Natural killer cell (primary cell): ENCODE data around the gene CNTN2. TPM values are rescaled to one million over a fixed set of nuclear protein-coding genes. Genes with fewer than 3 reads are reported as not detected.

Experiments
- ATAC-seq, 3 donors: fragments of 150-1000 bp in 2 of 3; fragments of 200-7000 bp in 1 of 3; cut with Tn5 transposase; 1 replicate in 1 of 3; 2 replicates in 2 of 3; pipeline ENCODE4 v1.10.0; 2021; ENCODE audit warnings: mild to moderate bottlenecking in 2 of 3, moderate library complexity in 2 of 3
- DNase-seq, 2 donors: peaks; one replicate each; pipeline versions ENCODE4 v3.0.0 to v3.0.0-alpha.2; 2013 to 2021; ENCODE audit warnings: mixed read lengths in 1 of 2
- H3K27ac ChIP-seq: one replicate; pipeline ENCODE4 v1.5.1; 2013; ENCODE audit warnings: mild to moderate bottlenecking, low read length
- H3K27me3 ChIP-seq: one replicate; pipeline ENCODE4 v1.6.1; 2013; ENCODE audit warnings: low read length; ENCODE audit not compliant: control insufficient read depth, insufficient read depth
- H3K36me3 ChIP-seq: one replicate; pipeline ENCODE4 v1.6.1; 2013; ENCODE audit warnings: low read length; ENCODE audit not compliant: control insufficient read depth, insufficient read depth
- H3K4me1 ChIP-seq: one replicate; pipeline ENCODE4 v1.6.1; 2013; ENCODE audit warnings: low read length; ENCODE audit not compliant: control insufficient read depth, insufficient read depth
- H3K4me3 ChIP-seq: one replicate; pipeline ENCODE4 v1.5.1; 2013; ENCODE audit warnings: low read length
- H3K9me3 ChIP-seq: one replicate; pipeline ENCODE4 v1.6.1; 2013; ENCODE audit warnings: low read length; ENCODE audit not compliant: control insufficient read depth, insufficient read depth
- H3K27ac Mint-ChIP-seq, 2 donors: one replicate each; pipeline ENCODE4 v1.8.0; 2022; ENCODE audit warnings: mild to moderate bottlenecking in 2 of 2, mixed read lengths in 2 of 2, moderate library complexity in 1 of 2
- H3K27me3 Mint-ChIP-seq, 2 donors: one replicate each; pipeline ENCODE4 v1.8.0; 2022; ENCODE audit warnings: low read depth in 2 of 2, mixed read lengths in 2 of 2
- H3K36me3 Mint-ChIP-seq: one replicate; pipeline ENCODE4 v1.8.0; 2022; ENCODE audit warnings: mixed read lengths
- H3K4me1 Mint-ChIP-seq, 2 donors: one replicate each; pipeline ENCODE4 v1.8.0; 2022; ENCODE audit warnings: mixed read lengths in 2 of 2
- H3K4me3 Mint-ChIP-seq: one replicate; pipeline ENCODE4 v1.8.0; 2022; ENCODE audit warnings: mild to moderate bottlenecking, moderate library complexity, mixed read lengths
- H3K9me3 Mint-ChIP-seq, 2 donors: one replicate each; pipeline ENCODE4 v1.8.0; 2022; ENCODE audit warnings: mixed read lengths in 2 of 2
- CTCF ChIP-seq: fragments of 200-600 bp; IDR thresholded peaks from one replicate; pipeline ENCODE4 v1.8.0; 2022; ENCODE audit warnings: antibody characterized with exemption
- WGBS: methylation state at CpG from one replicate; pipeline ENCODE4 v1.1.7; 2013; ENCODE audit warnings: missing lambda C conversion rate; ENCODE audit not compliant: insufficient coverage; 5-methylcytosine and 5-hydroxymethylcytosine counted together
- intact Hi-C: fragments of 100-400 bp; cut with micrococcal nuclease; formaldehyde crosslinking; loops from one replicate; pipeline ENCODE4 v1.14.2; 2022
- total RNA-seq, 4 donors: library from RNA; stranded (reverse); fragments of 120-200 nt in 1 of 4; gene quantifications; one replicate each; pipeline versions ENCODE4 v1.2.3 to v1.2.4, GENCODE V29; 2013 to 2022

The CNTN2 gene
- total RNA-seq, 3 donors from 2014 or later (not counting 1 experiment from before 2014, with no cell fraction given): not detected

GRCh38 chr1:205003358-205004131, 39.5 kb upstream of the CNTN2 start:
- no peak for TF ChIP-seq CTCF
- Mint-ChIP-seq H3K27ac (no peak overlapping the region), H3K27me3 (peaks cover 0 to 11% of the 10 kb centered on the region in 2 donors), H3K4me1 (no peaks in the 10 kb centered on the region), H3K9me3 (no peaks in the 10 kb centered on the region), H3K4me3 (no peak overlapping the region), H3K36me3 (no peaks in the 10 kb centered on the region)
- ATAC-seq: no peak
- Histone ChIP-seq H3K27ac (no peak overlapping the region), H3K36me3 (no peaks in the 10 kb centered on the region), H3K4me1 (no peaks in the 10 kb centered on the region), H3K4me3 (no peak overlapping the region), H3K9me3 (no peaks in the 10 kb centered on the region), H3K27me3 (no peaks in the 10 kb centered on the region)
- intact Hi-C loops: no loop called here
- DNase-seq: no peak
- 83% methylated on average over 10 of the region's 10 CpGs for WGBS

- H3K4me3 ChIP-seq: no peak overlapping the region
- no peaks in the 10 kb centered on the region for H3K9me3 ChIP-seq
- no peaks in the 10 kb centered on the region for H3K27me3 ChIP-seq
- no peaks in the 10 kb centered on the region for H3K4me1 ChIP-seq
- DNase-seq (no peak), ATAC-seq (no peak)
- no peak overlapping the region for H3K27ac Mint-ChIP-seq
- H3K27ac ChIP-seq: no peak overlapping the region
- H3K9me3 Mint-ChIP-seq: no peaks in the 10 kb centered on the region
- H3K36me3 Mint-ChIP-seq: no peaks in the 10 kb centered on the region
- no peak overlapping the region for H3K4me3 Mint-ChIP-seq
- TF ChIP-seq CTCF: no peak
- WGBS: 25% methylated on average over 2 of the region's 3 CpGs
- H3K27me3 Mint-ChIP-seq: peaks cover 0 to 11% of the 10 kb centered on the region in 2 donors
- intact Hi-C loops: no loop called here
- H3K4me1 Mint-ChIP-seq: no peaks in the 10 kb centered on the region
- no peaks in the 10 kb centered on the region for H3K36me3 ChIP-seq
Observed at GRCh38 chr1:205004351-205004750, 38.7 kb upstream of the CNTN2 start.

- Mint-ChIP-seq H3K36me3 (no peaks in the 10 kb centered on the region), H3K27ac (no peak overlapping the region), H3K9me3 (no peaks in the 10 kb centered on the region), H3K27me3 (peaks cover 0 to 8% of the 10 kb centered on the region in 2 donors), H3K4me3 (no peak overlapping the region), H3K4me1 (no peaks in the 10 kb centered on the region)
- no peaks in the 10 kb centered on the region for H3K27me3 ChIP-seq
- TF ChIP-seq CTCF: no peak
- H3K9me3 ChIP-seq: no peaks in the 10 kb centered on the region
- H3K4me3 ChIP-seq: no peak overlapping the region
- WGBS: 88% methylated on average over 8 of the region's 8 CpGs
- no peak overlapping the region for H3K27ac ChIP-seq
- ATAC-seq: no peak
- no peak for DNase-seq
- no peaks in the 10 kb centered on the region for H3K36me3 ChIP-seq
- intact Hi-C loops: no loop called here
- H3K4me1 ChIP-seq: no peaks in the 10 kb centered on the region
Observed at GRCh38 chr1:205008896-205009295, 34.1 kb upstream of the CNTN2 start.

GRCh38 chr1:205009670-205010069, 33.3 kb upstream of the CNTN2 start:
- Histone ChIP-seq H3K9me3 (no peaks in the 10 kb centered on the region), H3K36me3 (no peaks in the 10 kb centered on the region), H3K27ac (no peak overlapping the region), H3K4me1 (no peaks in the 10 kb centered on the region), H3K27me3 (no peaks in the 10 kb centered on the region), H3K4me3 (no peak overlapping the region)
- intact Hi-C loops: no loop called here
- Mint-ChIP-seq H3K9me3 (no peaks in the 10 kb centered on the region), H3K27ac (no peak overlapping the region), H3K36me3 (no peaks in the 10 kb centered on the region), H3K4me1 (no peaks in the 10 kb centered on the region), H3K27me3 (peaks cover 0 to 8% of the 10 kb centered on the region in 2 donors), H3K4me3 (no peak overlapping the region)
- ATAC-seq (no peak), DNase-seq (no peak)
- 95% methylated on average over 12 of the region's 12 CpGs for WGBS
- TF ChIP-seq CTCF: no peak
